ENCODE data around the gene LRRC63.

GRCh38 chr13:46166947-46167610 is 44.6 kb upstream of the LRRC63 start:
- TF ChIP-seq POLR2AphosphoS5 (IDR thresholded peaks at IDR 0.05; ENCODE audit: low read depth, low read length) (0 out of 2 replicates have a peak, but pooled peaks have one; percentile 62), POLR2A (IDR thresholded peaks at IDR 0.05; ENCODE audit: low read depth, low read length) (peak; percentile 35; the same call in 1 of the 2 replicates)

Measured in GM12892 (cell line).